ENCODE results near the gene NAT9.

The NAT9 gene

GRCh38 chr17:74725111-74725510, 51.0 kb downstream of the NAT9 start:
- DNase-seq, result no peak

DNA sequence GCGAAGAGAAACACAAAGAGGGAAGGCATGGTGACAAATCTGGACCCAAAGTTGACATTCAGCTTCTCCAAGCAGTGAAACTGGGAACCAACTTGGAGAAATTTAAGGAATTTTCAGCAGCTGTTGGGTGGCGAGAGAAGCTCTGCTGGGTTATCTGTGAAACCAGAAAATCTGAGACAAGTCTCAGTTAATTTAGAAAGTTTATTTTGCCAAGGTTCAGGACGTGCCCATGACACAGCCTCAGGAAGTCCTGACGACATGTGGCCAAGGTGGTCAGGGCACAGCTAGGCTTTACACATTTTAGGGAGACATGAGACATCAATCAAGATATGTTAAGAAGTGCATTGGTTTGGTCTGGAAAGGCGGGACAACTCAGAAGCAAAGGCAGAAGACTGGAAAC, 52.3 kb downstream of the NAT9 start:
- no peak for DNase-seq

DNA sequence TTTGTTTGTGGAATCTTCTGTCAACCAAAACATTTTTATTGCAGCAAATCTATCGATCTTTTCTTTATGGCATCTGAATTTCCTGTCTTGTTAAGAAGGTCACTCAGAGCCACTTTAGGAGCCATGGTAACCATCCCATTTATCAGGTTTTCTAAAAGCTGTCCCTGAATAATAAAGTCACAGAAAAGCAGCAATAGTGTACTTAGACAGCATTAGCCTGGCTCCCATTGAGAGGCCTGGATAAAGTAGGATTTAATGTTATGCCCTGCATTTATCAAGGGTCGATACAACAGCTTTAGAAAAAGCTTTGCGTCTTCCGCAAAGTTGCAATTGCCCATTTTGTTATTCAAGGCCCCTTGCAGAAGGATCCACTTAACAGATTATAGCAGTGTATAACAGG, 53.4 kb downstream of the NAT9 start:
- DNase-seq, result no peak
